Body of pancreas (tissue), 4 donors: ENCODE measurements around the gene RCAN2.

Source experiments
- POLR2A ChIP-seq, 3 donors: fragments of 450-650 bp; IDR thresholded peaks; one replicate each; pipeline ENCODE4 v1.6.1; 2016; ENCODE audit warnings: antibody characterized with exemption in 3 of 3, mild to moderate bottlenecking in 2 of 3
- TF ChIP-seq, protein P1 (sequence below), 7 experiments: fragments of 450-650 bp in 4 of 7; fragments of 200-600 bp in 3 of 7; sonication (generic) in 3 of 7; IDR thresholded peaks; one replicate each; pipeline ENCODE4 v1.5.1; 2016 to 2019; ENCODE audit warnings: antibody characterized with exemption in 7 of 7

GRCh38 chr6:46236752-46237151, 254.5 kb downstream of the RCAN2 start:
- TF ChIP-seq, protein P1, sequence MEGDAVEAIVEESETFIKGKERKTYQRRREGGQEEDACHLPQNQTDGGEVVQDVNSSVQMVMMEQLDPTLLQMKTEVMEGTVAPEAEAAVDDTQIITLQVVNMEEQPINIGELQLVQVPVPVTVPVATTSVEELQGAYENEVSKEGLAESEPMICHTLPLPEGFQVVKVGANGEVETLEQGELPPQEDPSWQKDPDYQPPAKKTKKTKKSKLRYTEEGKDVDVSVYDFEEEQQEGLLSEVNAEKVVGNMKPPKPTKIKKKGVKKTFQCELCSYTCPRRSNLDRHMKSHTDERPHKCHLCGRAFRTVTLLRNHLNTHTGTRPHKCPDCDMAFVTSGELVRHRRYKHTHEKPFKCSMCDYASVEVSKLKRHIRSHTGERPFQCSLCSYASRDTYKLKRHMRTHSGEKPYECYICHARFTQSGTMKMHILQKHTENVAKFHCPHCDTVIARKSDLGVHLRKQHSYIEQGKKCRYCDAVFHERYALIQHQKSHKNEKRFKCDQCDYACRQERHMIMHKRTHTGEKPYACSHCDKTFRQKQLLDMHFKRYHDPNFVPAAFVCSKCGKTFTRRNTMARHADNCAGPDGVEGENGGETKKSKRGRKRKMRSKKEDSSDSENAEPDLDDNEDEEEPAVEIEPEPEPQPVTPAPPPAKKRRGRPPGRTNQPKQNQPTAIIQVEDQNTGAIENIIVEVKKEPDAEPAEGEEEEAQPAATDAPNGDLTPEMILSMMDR (IDR thresholded peaks at IDR 0.05): no peak
- no peak for TF ChIP-seq POLR2A (IDR thresholded peaks at IDR 0.05)
